ENCODE data around the gene MON2.
"Not testable (repeated sequence)": the region's sequence is repeated elsewhere in the genome, so short reads cannot be mapped to it uniquely, and the experiment has no call there.

Gene MON2

GRCh38 chr12:62543741-62544140, 77.1 kb downstream of the MON2 start:
- DNase-seq (ENCODE audit: low spot score) = no peak

- DNase-seq (ENCODE audit: low spot score) = no peak
Observed at GRCh38 chr12:62552906-62553556, 86.4 kb downstream of the MON2 start.

GRCh38 chr12:62559366-62559765, 92.7 kb downstream of the MON2 start:
- not testable (repeated sequence) for DNase-seq (ENCODE audit: low spot score)

- no peak for DNase-seq (ENCODE audit: low spot score)
Observed at GRCh38 chr12:62562846-62563245, 96.2 kb downstream of the MON2 start.

- no peak for DNase-seq (ENCODE audit: low spot score)
Observed at GRCh38 chr12:62575036-62575435, 108.4 kb downstream of the MON2 start.

GRCh38 chr12:62576503-62576902, 109.9 kb downstream of the MON2 start:
- DNase-seq (ENCODE audit: low spot score) = no peak

GRCh38 chr12:62578726-62579125, 112.1 kb downstream of the MON2 start:
- no peak for DNase-seq (ENCODE audit: low spot score)

- peak; percentile 71 for DNase-seq (ENCODE audit: low spot score)
Observed at GRCh38 chr12:62581288-62582064, 114.8 kb downstream of the MON2 start.

GRCh38 chr12:62582065-62582366, 115.4 kb downstream of the MON2 start:
- no peak for DNase-seq (ENCODE audit: low spot score)

- no peak for DNase-seq (ENCODE audit: low spot score)
Observed at GRCh38 chr12:62584619-62585018, 118.0 kb downstream of the MON2 start.

- no peak for DNase-seq (ENCODE audit: low spot score)
Observed at GRCh38 chr12:62586850-62587249, 120.2 kb downstream of the MON2 start.

GRCh38 chr12:62588916-62589315, 122.3 kb downstream of the MON2 start:
- no peak for DNase-seq (ENCODE audit: low spot score)

- DNase-seq (ENCODE audit: low spot score) = no peak
Observed at GRCh38 chr12:62597253-62597652, 130.6 kb downstream of the MON2 start.

- peak; percentile 55 for DNase-seq (ENCODE audit: low spot score)
Observed at GRCh38 chr12:62598846-62599245, 132.2 kb downstream of the MON2 start.

- no peak for DNase-seq (ENCODE audit: low spot score)
Observed at GRCh38 chr12:62599854-62600437, 133.3 kb downstream of the MON2 start.

- DNase-seq (ENCODE audit: low spot score) = no peak
Observed at GRCh38 chr12:62601765-62602164, 135.1 kb downstream of the MON2 start.

- peak; percentile 95 for DNase-seq (ENCODE audit: low spot score)
Observed at GRCh38 chr12:62602255-62603060, 135.8 kb downstream of the MON2 start.

- peak; percentile 89 for DNase-seq (ENCODE audit: low spot score)
Observed at GRCh38 chr12:62603061-62603810, 136.6 kb downstream of the MON2 start.

- no peak for DNase-seq (ENCODE audit: low spot score)
Observed at GRCh38 chr12:62603811-62604098, 137.1 kb downstream of the MON2 start.

- DNase-seq (ENCODE audit: low spot score) = no peak
Observed at GRCh38 chr12:62604373-62604772, 137.7 kb downstream of the MON2 start.

GRCh38 chr12:62604871-62605270, 138.2 kb downstream of the MON2 start:
- no peak for DNase-seq (ENCODE audit: low spot score)

- no peak for DNase-seq (ENCODE audit: low spot score)
Observed at GRCh38 chr12:62605981-62606380, 139.4 kb downstream of the MON2 start.
